DMS114 treated with DMSO at 0.1 percent for 48 hours (cell line): ENCODE results near the gene AXIN1.
"Not testable (repeated sequence)": the region's sequence is repeated elsewhere in the genome, so short reads cannot be mapped to it uniquely, and the experiment has no call there.

Source experiments
- DNase-seq: peaks from one replicate; lab custom pipeline; 2025; ENCODE audit not compliant: unreplicated experiment; lab: John Stamatoyannopoulos, UW

AXIN1 gene

GRCh38 chr16:381012-381788, 28.7 kb upstream of the AXIN1 start:
- DNase-seq = no peak

GRCh38 chr16:380762-381011, 28.2 kb upstream of the AXIN1 start:
- no peak for DNase-seq

DNA sequence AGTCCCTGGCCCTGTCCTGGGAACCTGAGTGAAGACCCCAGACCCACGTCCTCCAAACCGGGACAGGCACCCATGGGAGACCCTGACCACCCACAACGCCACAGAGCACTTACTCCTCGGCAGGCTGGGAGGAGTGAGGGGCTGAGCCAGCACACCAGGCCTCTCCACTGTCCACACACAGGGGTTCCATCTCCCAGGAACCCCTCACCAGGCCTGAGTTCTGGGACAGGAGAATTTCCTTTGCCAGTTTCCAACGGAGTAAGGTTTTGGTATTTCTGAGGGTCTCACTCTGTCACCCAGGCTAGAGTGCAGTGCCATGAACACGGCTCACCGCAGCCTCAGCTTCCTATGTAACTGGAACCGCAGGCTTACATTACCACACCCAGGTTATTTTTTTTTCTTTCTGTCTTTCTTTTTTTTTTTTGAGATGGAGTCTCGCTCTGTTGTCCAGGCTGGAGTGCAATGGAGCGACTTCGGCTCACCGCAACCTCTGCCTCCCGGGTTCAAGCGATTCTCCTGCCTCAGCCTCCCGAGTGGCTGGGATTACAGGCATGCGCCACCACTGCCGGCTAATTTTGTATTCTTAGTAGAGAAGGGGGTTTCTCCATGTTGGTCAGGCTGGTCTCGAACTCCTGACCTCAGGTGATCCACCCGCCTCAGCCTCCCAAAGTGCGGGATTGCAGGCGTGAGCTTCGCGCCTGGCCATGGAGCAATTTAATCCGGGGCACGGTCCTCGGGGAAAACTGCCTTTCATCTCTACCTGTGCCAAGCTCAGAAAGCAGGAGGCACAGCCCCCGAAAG, 27.6 kb upstream of the AXIN1 start:
- no peak for DNase-seq

GRCh38 chr16:379183-379960, 26.8 kb upstream of the AXIN1 start:
- no peak for DNase-seq

DNA sequence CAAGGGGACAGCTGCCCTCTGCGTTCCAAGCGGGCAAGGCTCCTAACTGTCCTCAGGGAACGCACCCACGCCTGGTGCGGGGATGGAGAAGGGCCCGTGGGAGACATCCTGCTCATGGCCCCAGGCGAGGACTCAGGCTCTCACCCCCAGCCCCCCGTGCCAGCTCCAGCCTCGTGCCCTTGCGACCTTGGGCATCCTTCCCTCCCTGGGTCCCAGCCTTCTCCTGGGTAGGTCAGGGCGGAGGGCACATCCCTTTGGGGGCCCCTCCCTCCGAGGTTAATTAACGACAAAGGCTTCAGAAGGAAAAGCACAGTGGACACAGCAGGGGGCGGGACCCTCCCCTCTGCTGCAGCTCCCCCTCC, 26.3 kb upstream of the AXIN1 start:
- DNase-seq = no peak

GRCh38 chr16:378113-378820, 25.7 kb upstream of the AXIN1 start:
- not testable (repeated sequence) for DNase-seq

- no peak for DNase-seq
Measured at GRCh38 chr16:377419-377951, 25.0 kb upstream of the AXIN1 start.

- no peak for DNase-seq
Measured at GRCh38 chr16:376817-377418, 24.4 kb upstream of the AXIN1 start.

GRCh38 chr16:375927-376816, 23.6 kb upstream of the AXIN1 start:
- no peak for DNase-seq

DNA sequence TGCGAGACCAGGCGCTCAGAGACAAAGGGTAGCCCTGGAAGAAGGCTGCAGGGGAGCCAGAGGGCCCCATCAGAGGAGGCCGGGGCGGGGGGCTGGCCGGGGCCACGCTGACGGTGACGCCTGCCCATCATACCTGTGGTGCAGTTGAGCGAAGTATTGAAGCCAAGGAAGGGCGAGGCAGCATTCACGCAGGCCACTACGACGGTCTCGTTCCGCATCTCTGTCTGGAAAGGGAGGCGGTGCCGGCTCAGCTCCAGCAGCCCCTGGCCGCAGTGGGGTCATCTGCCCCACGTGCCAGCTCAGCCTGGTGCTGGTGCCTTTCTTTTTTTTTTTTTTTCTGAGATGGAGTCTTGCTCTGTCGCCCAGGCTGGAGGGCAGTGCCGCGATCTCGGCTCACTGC, 22.7 kb upstream of the AXIN1 start:
- DNase-seq = no peak

DNA sequence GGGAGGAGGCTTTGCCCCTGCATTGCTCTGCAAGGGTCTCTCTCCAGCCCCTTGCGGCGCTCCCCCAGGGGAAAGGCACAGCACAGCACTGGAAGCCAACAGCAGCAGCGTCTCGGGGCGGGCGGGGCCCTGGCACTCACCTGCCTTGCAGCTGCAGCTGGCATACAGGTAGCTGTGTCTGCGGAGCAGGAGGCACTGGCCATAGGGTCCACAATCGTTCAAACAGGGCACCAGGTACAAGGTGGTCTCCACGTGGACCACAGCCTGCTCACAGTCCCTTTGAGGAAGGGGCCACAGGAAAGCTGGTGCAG, 22.0 kb upstream of the AXIN1 start:
- no peak for DNase-seq

DNA sequence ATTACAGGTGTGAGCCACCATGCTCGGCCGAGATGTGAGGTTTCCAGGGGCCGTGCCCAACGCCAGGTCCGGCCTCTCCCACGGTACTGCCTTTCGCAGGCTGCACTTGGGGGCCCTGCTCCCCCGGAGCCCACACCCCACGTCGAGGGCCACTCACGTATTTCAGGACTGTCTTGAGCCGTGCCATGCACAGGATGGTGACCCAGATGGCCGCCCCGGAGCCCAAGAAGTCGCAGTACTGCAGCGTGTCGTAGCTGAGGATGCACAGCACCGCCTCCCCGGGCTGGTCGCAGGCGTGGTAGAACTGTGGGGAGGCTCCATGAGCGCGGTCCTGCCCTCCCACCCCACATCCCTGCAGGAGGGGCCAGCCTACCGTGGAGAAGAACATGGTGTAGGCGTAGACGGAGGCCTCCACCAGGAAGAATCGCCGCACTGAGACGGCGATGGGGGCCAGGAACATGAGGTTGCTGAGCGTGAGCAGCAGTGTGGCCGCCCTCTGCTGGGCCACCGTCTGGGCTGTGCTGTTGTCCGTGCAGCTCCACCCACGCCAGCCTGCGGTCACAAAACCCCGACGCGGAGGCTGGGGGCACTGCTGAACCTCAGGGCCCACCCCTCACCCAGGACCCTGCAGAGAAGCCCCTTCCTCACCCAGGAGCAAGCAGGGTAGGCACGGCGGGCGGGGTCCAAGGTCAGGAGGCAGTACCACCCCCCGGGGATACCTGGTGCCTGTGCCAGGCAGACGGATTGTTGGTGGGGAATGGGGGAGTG, 21.5 kb upstream of the AXIN1 start:
- no peak for DNase-seq

DNA sequence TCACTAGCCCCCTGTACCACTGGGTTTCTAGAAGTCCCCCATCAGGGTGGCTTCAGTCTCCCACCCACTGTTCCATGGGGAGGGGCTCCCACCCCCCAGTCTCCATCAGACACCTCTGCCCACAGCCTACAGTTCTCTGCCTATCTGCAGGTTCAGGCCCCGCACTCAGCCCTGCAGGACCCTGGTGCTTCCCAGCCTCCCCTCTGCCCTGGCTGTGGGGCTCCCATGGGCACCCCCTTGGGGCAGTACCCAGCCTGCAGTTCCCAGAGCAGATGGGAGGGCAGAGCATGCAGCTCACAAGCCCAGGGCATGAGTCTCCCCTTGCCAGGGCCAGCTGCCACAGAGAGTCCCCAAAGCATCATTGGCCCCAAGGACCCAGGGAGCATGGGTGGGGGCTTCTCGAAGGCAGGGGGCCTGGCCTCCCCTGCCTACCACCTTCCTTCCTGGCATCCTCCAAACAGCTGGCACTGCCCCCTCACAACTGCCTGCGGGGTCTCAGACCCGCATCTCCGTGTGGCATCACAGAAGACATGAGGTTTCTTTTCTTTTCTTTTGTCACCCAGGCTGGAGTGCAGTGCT, 20.6 kb upstream of the AXIN1 start:
- no peak for DNase-seq

DNA sequence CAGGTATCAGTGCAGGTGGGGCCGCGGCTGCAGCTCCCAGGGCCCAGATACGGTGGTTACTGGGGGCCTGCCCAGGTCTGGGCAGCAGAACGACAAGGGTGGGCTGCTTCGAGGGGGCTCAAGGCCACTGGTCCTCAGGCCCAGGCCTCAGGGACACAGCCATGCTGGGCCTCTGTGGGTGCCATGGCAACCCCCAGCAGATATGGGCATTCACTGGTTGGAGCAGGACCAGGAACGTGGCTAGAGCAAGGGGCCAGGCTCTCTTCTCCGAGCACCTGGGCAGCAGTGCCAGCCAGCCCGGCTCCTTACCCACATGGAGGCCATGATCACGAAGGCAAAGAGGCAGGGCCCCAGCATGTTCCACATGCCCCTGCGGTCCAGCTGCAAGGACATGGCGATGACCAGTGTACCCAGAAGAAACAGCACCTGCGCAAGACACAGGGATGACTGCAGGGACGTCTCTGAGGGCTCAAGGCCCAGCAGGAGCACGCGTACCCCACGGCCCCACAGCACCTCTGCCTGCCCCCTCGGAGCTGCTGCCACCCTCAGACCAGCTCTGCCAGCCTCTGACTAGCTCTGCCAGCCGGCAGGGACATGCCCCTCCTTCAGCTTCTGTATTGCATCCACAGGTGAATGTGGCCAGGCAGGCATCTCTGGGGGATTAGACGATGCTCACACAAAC, 19.9 kb upstream of the AXIN1 start:
- no peak for DNase-seq

DNA sequence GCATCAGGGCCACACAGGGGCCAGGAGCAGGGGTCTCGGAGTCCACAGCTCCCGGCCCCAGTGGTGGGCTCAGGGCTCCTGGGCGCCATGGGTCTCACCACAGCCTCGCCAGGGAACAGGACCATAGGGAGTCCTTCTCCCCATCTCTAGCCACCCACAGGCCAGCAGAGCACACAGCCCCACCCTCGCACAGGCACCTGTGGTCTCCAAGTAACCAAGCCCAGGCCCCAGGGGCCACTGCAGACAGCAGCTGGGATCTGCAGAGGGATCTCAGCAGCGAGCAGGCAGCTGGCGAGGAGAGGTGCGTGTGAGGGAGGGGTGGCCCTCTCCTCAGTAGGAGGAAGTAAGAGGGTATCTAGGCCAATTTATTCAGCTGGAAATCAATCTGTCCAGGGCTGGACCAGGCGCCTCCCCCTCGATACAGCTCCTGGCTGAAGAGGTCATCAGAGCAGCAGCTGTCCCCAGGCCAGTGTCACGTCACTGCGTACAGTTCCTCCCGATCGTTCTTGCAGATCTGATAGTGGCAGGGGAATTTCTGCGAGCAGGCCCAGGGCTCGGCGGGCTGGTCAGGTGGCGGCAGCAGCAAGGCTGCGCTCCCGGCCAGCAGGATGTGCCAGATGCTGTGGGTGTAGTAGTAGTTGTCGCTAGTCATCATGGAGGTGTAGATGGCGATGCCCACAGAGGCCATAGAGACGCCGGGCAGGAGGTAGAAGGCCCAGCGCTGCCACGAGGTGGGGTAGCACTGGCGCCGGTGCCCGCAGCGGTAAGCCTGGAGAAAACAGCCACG, 19.2 kb upstream of the AXIN1 start:
- no peak for DNase-seq

- DNase-seq = no peak
Measured at GRCh38 chr16:370979-371514, 18.5 kb upstream of the AXIN1 start.

GRCh38 chr16:370443-370842, 17.9 kb upstream of the AXIN1 start, which contains the start of gene MRPL28:
MRPL28 (minus strand) TSS chr16:370538; CDS start chr16:370218, 320 bp downstream.
- DNase-seq = peak; percentile 90
